Right lobe of liver (tissue), 4 donors: ENCODE measurements around the gene C11orf21.

Experiments
- POLR2A ChIP-seq: fragments of 450-650 bp; IDR thresholded peaks from one replicate; pipeline ENCODE4 v1.6.1; 2017; ENCODE audit warnings: antibody characterized with exemption, mild to moderate bottlenecking
- TF ChIP-seq, protein P1 (sequence below), 4 donors: fragments of 200-600 bp in 3 of 4; fragments of 450-650 bp in 1 of 4; IDR thresholded peaks; one replicate each; pipeline versions ENCODE4 v1.5.1 to v1.8.0; 2016 to 2022; ENCODE audit warnings: antibody characterized with exemption in 4 of 4, mild to moderate bottlenecking in 2 of 4
- donor health status: DM: no; HTN: no; CAD: no.
- donor health status: DM: no; HTN: no; CAD: no.
- donor health status: DM: no; HTN: yes; CAD: no.

DNA sequence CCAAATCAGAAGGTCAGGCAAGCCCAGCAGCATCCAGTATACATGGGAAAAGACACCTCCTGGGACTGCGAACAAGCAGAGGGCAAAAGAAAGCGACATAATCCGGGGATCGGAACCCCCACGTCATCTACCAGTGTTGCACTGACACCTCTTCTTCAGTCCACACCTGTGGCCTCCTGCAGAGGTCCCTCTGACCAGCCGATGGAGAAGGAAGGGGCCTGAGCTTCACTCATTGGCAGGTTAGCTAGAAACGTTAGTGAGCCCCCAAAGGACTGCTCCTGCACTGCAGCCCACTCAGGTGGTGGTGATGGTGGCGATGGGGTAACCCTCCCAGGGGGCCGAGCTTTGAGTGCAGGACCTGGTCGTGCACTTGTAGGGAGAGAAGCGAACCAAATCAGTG lies 53.5 kb downstream of the C11orf21 start:
- TF ChIP-seq, protein P1, sequence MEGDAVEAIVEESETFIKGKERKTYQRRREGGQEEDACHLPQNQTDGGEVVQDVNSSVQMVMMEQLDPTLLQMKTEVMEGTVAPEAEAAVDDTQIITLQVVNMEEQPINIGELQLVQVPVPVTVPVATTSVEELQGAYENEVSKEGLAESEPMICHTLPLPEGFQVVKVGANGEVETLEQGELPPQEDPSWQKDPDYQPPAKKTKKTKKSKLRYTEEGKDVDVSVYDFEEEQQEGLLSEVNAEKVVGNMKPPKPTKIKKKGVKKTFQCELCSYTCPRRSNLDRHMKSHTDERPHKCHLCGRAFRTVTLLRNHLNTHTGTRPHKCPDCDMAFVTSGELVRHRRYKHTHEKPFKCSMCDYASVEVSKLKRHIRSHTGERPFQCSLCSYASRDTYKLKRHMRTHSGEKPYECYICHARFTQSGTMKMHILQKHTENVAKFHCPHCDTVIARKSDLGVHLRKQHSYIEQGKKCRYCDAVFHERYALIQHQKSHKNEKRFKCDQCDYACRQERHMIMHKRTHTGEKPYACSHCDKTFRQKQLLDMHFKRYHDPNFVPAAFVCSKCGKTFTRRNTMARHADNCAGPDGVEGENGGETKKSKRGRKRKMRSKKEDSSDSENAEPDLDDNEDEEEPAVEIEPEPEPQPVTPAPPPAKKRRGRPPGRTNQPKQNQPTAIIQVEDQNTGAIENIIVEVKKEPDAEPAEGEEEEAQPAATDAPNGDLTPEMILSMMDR (IDR thresholded peaks at IDR 0.05), result no peak
- TF ChIP-seq POLR2A, result no peak
